ENCODE results near the gene ZFAND3. TPM values are rescaled to one million over a fixed set of nuclear protein-coding genes. Genes with fewer than 3 reads are reported as not detected.

Gene ZFAND3
- total and polyA plus RNA-seq, 8 donors: 19.8 to 164 (median 37.3) TPM

- WGBS, 5 donors: 80 to 90% (median 87%) methylated on average over 2 of the region's 2 CpGs
- intact Hi-C loops (cut with DNase I; ENCODE audit: low total_unique reads): no loop called here
- Histone ChIP-seq H3K27ac (no peak overlapping the region), H3K4me1 (peaks cover 0 to 47% (median 17%) of the 10 kb centered on the region in 4 donors), H3K9me3 (no peaks in the 10 kb centered on the region), H3K36me3 (no peaks in the 10 kb centered on the region), H3K27me3 (no peaks in the 10 kb centered on the region), H3K4me3 (no peak overlapping the region)
- no peak for DNase-seq
- TF ChIP-seq EP300 (IDR thresholded peaks at IDR 0.05) (no peak), POLR2A (IDR thresholded peaks at IDR 0.05) (no peak), CTCF (IDR thresholded peaks at IDR 0.05) (no peak), POLR2AphosphoS5 (IDR thresholded peaks at IDR 0.05) (no peak)
Measured at GRCh38 chr6:38039502-38039901, 220.0 kb downstream of the ZFAND3 start.

GRCh38 chr6:38040254-38040653 is 220.7 kb downstream of the ZFAND3 start:
- intact Hi-C loops (cut with DNase I; ENCODE audit: low total_unique reads): no loop called here

GRCh38 chr6:38043259-38043753 is 223.8 kb downstream of the ZFAND3 start:
- no peak for DNase-seq
- Histone ChIP-seq H3K4me3 (no peak overlapping the region), H3K4me1 (peaks cover 0 to 15% (median 6%) of the 10 kb centered on the region in 4 donors), H3K36me3 (no peaks in the 10 kb centered on the region), H3K27me3 (no peaks in the 10 kb centered on the region), H3K9me3 (no peaks in the 10 kb centered on the region), H3K27ac (no peak overlapping the region)
- intact Hi-C loops (cut with DNase I; ENCODE audit: low total_unique reads): no loop called here
- 70 to 87% (median 79%) methylated on average over 3 of the region's 3 CpGs for WGBS, 5 donors
- TF ChIP-seq POLR2A (IDR thresholded peaks at IDR 0.05) (no peak), EP300 (IDR thresholded peaks at IDR 0.05) (no peak), CTCF (IDR thresholded peaks at IDR 0.05) (no peak), POLR2AphosphoS5 (IDR thresholded peaks at IDR 0.05) (no peak)

More at GRCh38 chr6:38040254-38040653, 220.7 kb downstream of the ZFAND3 start:
- no peak overlapping the region for H3K4me3 ChIP-seq
- no peak overlapping the region for H3K27ac ChIP-seq
- TF ChIP-seq POLR2A (IDR thresholded peaks at IDR 0.05) (no peak), POLR2AphosphoS5 (IDR thresholded peaks at IDR 0.05) (no peak), CTCF (IDR thresholded peaks at IDR 0.05) (no peak), EP300 (IDR thresholded peaks at IDR 0.05) (no peak)
- H3K4me1 ChIP-seq: peaks cover 0 to 40% (median 15%) of the 10 kb centered on the region in 4 donors
- H3K27me3 ChIP-seq: no peaks in the 10 kb centered on the region
- 77 to 84% (median 81%) methylated on average over 1 of the region's 1 CpG for WGBS, 5 donors
- H3K9me3 ChIP-seq: no peaks in the 10 kb centered on the region
- no peaks in the 10 kb centered on the region for H3K36me3 ChIP-seq
- no peak for DNase-seq

GRCh38 chr6:38045701-38046305 is 226.3 kb downstream of the ZFAND3 start:
- DNase-seq: no peak
- WGBS, 5 donors: 74 to 85% (median 79%) methylated on average over 6 of the region's 6 CpGs
- H3K36me3 ChIP-seq: no peaks in the 10 kb centered on the region
- intact Hi-C loops (cut with DNase I; ENCODE audit: low total_unique reads): no loop called here
- no peak for TF ChIP-seq EP300 (IDR thresholded peaks at IDR 0.05)
- no peak for TF ChIP-seq POLR2A (IDR thresholded peaks at IDR 0.05)
- TF ChIP-seq POLR2AphosphoS5 (IDR thresholded peaks at IDR 0.05): no peak
- TF ChIP-seq CTCF (IDR thresholded peaks at IDR 0.05): no peak
- no peak overlapping the region for H3K4me3 ChIP-seq
- no peak overlapping the region for H3K27ac ChIP-seq
- H3K27me3 ChIP-seq: no peaks in the 10 kb centered on the region
- peaks cover 0 to 7% (median 2%) of the 10 kb centered on the region in 4 donors for H3K4me1 ChIP-seq
- no peaks in the 10 kb centered on the region for H3K9me3 ChIP-seq

Measured in stomach (tissue), 9 donors.